ENCODE data around the gene SAXO2. TPM values are rescaled to one million over a fixed set of nuclear protein-coding genes. Genes with fewer than 3 reads are reported as not detected.
A peak's percentile ranks its signal among the peaks of the same experiment; 100 is the strongest.
"Not testable (repeated sequence)": the region's sequence is repeated elsewhere in the genome, so short reads cannot be mapped to it uniquely, and the experiment has no call there.

The SAXO2 gene
- total and polyA plus RNA-seq, 2 experiments from 2014 or later = 0.73 to 10.1 TPM

- peak overlapping the region; percentile 83 for H3K27ac ChIP-seq (ENCODE audit: low read depth)
Measured at GRCh38 chr15:82267137-82267536, 4.5 kb downstream of the SAXO2 start.

GRCh38 chr15:82268454-82268853, 5.8 kb downstream of the SAXO2 start:
- not testable (repeated sequence) for DNase-seq (ENCODE audit: low spot score); H3K36me3 ChIP-seq (ENCODE audit: insufficient read depth); H3K4me2 ChIP-seq; H3K27me3 ChIP-seq (ENCODE audit: insufficient read depth); H3K4me3 Mint-ChIP-seq; ATAC-seq; H3K27me3 Mint-ChIP-seq (ENCODE audit: insufficient read depth, low read depth, poor library complexity); H3K9me2 ChIP-seq (ENCODE audit: insufficient read depth); H4K20me1 ChIP-seq (replicated peaks; ENCODE audit: insufficient read depth); H3K9me3 Mint-ChIP-seq; H3F3A ChIP-seq (replicated peaks; ENCODE audit: low read depth); H3K4me3 ChIP-seq; H2AFZ ChIP-seq; H3K36me3 Mint-ChIP-seq (ENCODE audit: low read depth); H3K79me2 ChIP-seq (replicated peaks; ENCODE audit: insufficient read depth); H3K27ac ChIP-seq (ENCODE audit: low read depth)
- H3K4me1 ChIP-seq (ENCODE audit: insufficient read depth) = peaks cover 63% of the 10 kb centered on the region
- H3K27ac Mint-ChIP-seq = 0 out of 2 replicates have a peak overlapping the region, but pooled peaks have one; percentile 11
- H3K4me1 Mint-ChIP-seq = peaks cover 30% of the 10 kb centered on the region

More at GRCh38 chr15:82267137-82267536, 4.5 kb downstream of the SAXO2 start:
- not testable (repeated sequence) for H3K27me3 ChIP-seq (ENCODE audit: insufficient read depth); H3K27me3 Mint-ChIP-seq (ENCODE audit: insufficient read depth, low read depth, poor library complexity); H3K36me3 ChIP-seq (ENCODE audit: insufficient read depth); H4K20me1 ChIP-seq (replicated peaks; ENCODE audit: insufficient read depth); H3F3A ChIP-seq (replicated peaks; ENCODE audit: low read depth); H2AFZ ChIP-seq; H3K36me3 Mint-ChIP-seq (ENCODE audit: low read depth); ATAC-seq; H3K9me3 Mint-ChIP-seq; H3K79me2 ChIP-seq (replicated peaks; ENCODE audit: insufficient read depth); H3K9me2 ChIP-seq (ENCODE audit: insufficient read depth)
- Mint-ChIP-seq H3K4me3 (peak overlapping the region; percentile 48), H3K27ac (peak overlapping the region; percentile 64), H3K4me1 (peaks cover 34% of the 10 kb centered on the region)
- peak overlapping the region; percentile 35 for H3K4me3 ChIP-seq
- peak overlapping the region; percentile 48 for H3K4me2 ChIP-seq
- H3K4me1 ChIP-seq (ENCODE audit: insufficient read depth) = peaks cover 66% of the 10 kb centered on the region
- peak; percentile 22 for DNase-seq (ENCODE audit: low spot score)

GRCh38 chr15:82272154-82272553, 9.5 kb downstream of the SAXO2 start:
- peaks cover 29% of the 10 kb centered on the region for H3K4me1 ChIP-seq (ENCODE audit: insufficient read depth)
- H3K9me2 ChIP-seq (ENCODE audit: insufficient read depth) = no peaks in the 10 kb centered on the region
- H3K27ac ChIP-seq (ENCODE audit: low read depth) = no peak overlapping the region
- no peaks in the 10 kb centered on the region for H3K79me2 ChIP-seq (replicated peaks; ENCODE audit: insufficient read depth)
- H2AFZ ChIP-seq = no peak overlapping the region
- H4K20me1 ChIP-seq (replicated peaks; ENCODE audit: insufficient read depth) = no peaks in the 10 kb centered on the region
- Mint-ChIP-seq H3K4me1 (peaks cover 7% of the 10 kb centered on the region), H3K27ac (no peak overlapping the region), H3K36me3 (ENCODE audit: low read depth) (peaks cover 29% of the 10 kb centered on the region), H3K27me3 (ENCODE audit: insufficient read depth, low read depth, poor library complexity) (peaks cover 2% of the 10 kb centered on the region), H3K9me3 (peaks cover 24% of the 10 kb centered on the region), H3K4me3 (no peak overlapping the region)
- DNase-seq (ENCODE audit: low spot score) = no peak
- H3K4me2 ChIP-seq = no peak overlapping the region
- no peaks in the 10 kb centered on the region for H3F3A ChIP-seq (replicated peaks; ENCODE audit: low read depth)
- H3K36me3 ChIP-seq (ENCODE audit: insufficient read depth) = peaks cover 7% of the 10 kb centered on the region; the same call in 1 of the 2 replicates
- H3K27me3 ChIP-seq (ENCODE audit: insufficient read depth) = no peaks in the 10 kb centered on the region
- no peak overlapping the region for H3K4me3 ChIP-seq
- no peak for ATAC-seq
- no peak for TF ChIP-seq CREB1 (CRISPR knock-in tag; IDR thresholded peaks at IDR 0.05; ENCODE audit: low read depth)
- TF ChIP-seq ZNF114 (CRISPR knock-in tag; IDR thresholded peaks at IDR 0.05) = no peak
- TF ChIP-seq ZNF462 (CRISPR knock-in tag; IDR thresholded peaks at IDR 0.05) = no peak
- TF ChIP-seq ETS1 (IDR thresholded peaks at IDR 0.05) = no peak
- TF ChIP-seq REST (IDR thresholded peaks at IDR 0.05; ENCODE audit: unreplicated experiment) = no peak
- no peak for TF ChIP-seq NANOG (IDR thresholded peaks at IDR 0.05; ENCODE audit: borderline replicate concordance)

Measured in GM23338 (cell line).